HG03378 (cell line): ENCODE measurements around the gene AAK1.
"Not testable (repeated sequence)": the region's sequence is repeated elsewhere in the genome, so short reads cannot be mapped to it uniquely, and the experiment has no call there.

ENCODE experiments used
- ATAC-seq: cut with Tn5 transposase; IDR thresholded peaks from one replicate; pipeline ENCODE4 v1.9.1; 2021; ENCODE audit warnings: mild to moderate bottlenecking, moderate library complexity; ENCODE audit not compliant: unreplicated experiment

AAK1 gene

DNA sequence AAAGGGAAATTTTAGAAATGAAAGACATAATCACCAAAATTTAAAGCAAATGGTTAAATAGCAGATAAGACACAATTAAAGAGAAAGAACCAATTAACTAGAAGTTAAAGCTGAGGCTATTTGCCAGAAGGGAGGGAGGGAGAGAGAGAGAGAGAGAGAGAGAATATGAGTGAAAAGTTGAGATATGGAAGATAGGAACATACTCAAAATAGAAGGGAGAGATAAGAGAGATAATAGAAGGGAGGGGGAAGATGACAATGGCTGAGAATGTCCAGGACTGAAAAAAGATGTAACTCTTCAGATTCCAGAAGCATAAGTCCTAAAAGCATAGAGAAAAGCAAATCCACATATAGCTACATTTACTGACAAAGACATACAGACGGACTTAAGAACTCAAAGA is 17.1 kb upstream of the AAK1 start:
- ATAC-seq = no peak

GRCh38 chr2:69659941-69660483 is 16.5 kb upstream of the AAK1 start:
- no peak for ATAC-seq

GRCh38 chr2:69659349-69659748 is 15.8 kb upstream of the AAK1 start:
- ATAC-seq = no peak

GRCh38 chr2:69652206-69652605 is 8.7 kb upstream of the AAK1 start:
- no peak for ATAC-seq

DNA sequence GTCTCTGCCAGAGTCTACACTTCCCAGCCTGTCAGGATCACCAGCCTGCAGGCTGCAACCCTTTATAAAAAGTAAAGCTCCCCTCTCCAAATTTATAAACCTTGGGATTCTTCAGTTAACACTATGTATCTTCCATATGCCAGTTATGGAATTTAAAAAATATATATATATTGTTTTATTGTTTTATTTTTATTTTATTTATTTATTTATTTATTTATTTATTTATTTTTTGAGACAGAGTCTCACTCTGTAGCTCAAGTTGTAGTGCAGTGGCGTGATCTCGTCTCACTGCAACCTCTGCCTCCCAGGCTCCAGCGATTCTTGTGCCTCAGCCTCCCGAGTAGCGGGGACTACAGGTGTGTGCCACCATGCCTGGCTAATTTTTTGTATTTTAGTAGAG is 3.7 kb upstream of the AAK1 start:
- not testable (repeated sequence) for ATAC-seq

GRCh38 chr2:69646714-69647113 is 3.2 kb upstream of the AAK1 start:
- no peak for ATAC-seq

- ATAC-seq = no peak
These were observed 2.4 kb upstream of the AAK1 start for GRCh38 chr2:69645921-69646320.

- no peak for ATAC-seq
These were observed 1.5 kb upstream of the AAK1 start for GRCh38 chr2:69645031-69645431.

- ATAC-seq = no peak
These were observed 1.0 kb upstream of the AAK1 start for GRCh38 chr2:69644506-69644979.

DNA sequence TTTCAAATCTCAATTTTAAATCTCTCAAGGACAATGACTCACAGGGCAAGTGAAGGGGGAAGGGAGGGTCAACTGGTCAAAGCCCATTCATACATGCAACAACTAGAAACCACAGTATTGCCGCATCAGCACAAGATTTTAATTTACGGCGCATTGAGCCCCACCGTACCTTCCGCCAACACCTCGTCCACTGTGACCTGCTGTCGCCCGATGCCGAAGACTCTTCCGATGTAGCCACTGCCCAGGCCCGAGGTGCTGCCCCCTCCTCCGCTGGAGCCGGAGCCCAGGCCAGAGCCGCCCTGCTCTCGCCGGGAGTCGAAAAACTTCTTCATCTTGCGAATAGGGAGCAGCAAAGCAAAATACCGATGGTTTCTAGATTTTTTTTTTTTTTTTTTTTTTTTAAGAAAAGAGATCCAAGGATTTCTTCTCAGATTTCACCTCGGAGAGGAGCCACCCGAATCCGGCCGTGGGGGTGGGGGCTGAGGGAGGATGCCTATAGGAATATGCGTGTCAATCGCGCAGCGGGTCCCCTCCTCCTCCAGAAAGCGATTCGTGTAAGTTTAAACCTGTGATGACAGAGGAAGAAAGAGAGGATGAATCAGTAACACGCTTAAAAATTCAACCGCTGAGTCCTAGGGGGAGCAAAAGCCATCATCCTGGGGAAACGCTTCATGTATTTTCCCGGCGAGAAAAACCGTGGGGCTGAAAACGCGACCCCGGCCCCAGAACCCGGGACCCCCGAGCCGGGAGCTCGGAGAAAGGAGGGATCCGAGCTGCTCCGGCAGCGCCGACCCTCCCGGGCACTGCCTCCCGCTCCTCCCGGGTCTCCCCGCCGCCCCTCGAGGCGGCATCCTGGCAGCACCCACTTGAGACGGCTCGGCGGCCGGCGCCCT is 584 bp downstream of the AAK1 start:
- no peak for ATAC-seq

DNA sequence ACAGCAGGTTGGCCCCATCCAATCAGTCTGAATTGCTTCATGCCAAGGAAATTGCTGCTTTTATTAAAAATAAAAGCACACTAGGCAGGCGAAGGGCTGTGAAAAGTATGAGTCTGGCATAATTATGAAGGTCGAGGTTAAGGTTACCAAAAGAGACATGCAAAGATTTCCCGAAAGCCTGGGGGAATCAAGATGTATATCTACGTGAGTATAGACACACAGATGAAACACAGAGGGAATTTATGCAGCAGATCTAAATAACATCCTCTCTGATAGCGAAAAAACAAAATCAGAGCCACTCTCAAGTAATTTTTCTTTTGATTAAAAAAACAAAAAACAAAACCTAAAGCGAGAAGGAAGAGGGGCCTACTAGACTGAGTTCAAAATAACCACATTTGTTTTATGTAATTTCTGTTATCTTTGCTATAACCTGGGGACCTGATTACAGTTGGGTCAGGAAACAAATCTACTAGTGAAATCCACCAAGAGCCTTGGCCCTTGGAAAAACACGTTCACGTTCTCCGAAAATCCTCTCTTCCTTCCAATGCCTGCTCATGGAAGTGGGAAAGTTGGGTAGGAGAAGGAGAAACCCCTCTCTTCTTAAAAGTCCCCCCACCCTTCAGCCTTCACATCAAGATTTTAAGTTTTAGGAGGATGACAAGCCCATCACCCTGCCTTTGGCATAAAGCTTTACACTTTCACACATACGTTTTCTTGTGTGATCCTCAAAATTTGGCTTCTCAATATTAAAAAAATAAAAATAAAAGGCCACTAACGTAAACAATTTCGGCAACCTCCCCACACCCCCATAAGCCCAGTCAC is 1.4 kb downstream of the AAK1 start:
- ATAC-seq = no peak

DNA sequence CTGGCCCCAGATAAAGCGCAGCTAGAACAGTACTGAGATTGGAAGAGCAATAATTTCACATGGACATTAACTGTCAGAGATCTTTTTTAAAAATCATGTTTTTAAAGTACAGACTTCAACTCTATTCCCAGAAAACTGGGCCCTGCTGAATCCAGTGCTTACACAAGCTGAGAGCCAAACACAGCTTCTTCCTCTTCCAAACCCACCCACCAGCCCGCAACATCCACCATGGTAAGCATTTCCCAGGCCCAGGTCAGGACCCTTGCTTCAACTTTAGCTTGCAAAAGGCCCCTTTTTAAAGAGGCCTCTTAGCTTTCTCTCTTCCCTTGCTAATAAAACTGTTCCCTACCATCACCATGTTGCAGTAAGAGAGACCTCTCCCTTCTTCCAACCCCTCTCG is 2.1 kb downstream of the AAK1 start:
- ATAC-seq = no peak

DNA sequence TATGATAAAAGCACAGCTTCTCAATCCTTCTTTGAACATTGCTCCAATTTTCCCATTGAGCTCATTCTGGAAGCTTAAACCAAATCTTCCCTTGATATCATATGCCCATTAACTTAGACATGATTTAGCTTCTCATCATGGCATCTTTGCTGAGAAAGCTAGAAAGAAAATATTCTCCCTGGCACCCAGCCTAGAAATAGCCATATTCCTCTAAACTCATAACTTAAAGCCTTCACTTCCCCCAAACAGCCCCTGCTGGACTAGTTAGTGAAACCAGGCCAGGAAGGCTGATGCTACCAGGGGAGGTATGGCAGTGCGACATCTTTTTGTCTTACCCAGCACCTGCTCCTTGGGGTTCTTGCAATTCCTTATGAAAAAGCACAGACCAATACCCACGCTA is 4.3 kb downstream of the AAK1 start:
- ATAC-seq = no peak

- no peak for ATAC-seq
These were observed 4.9 kb downstream of the AAK1 start for GRCh38 chr2:69638630-69639029.

DNA sequence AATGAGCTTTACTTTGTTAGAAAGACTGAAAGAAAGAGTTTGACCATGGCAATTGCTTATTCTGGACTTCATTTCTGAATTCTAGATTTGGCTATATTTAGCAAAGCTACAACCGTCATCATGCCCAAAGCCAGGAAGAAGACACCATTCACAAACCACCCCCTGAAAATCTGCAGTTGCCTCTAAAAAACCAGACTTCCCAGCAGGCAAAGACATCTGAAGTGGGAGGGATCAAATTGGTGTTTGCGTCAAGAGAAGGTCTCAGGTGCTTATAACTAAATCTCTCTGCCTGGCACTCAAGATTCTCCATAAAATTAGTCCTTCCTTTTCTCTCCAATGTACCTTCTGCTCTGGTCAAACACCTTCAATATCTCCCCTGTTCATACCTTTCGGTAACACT is 5.6 kb downstream of the AAK1 start:
- ATAC-seq = no peak

DNA sequence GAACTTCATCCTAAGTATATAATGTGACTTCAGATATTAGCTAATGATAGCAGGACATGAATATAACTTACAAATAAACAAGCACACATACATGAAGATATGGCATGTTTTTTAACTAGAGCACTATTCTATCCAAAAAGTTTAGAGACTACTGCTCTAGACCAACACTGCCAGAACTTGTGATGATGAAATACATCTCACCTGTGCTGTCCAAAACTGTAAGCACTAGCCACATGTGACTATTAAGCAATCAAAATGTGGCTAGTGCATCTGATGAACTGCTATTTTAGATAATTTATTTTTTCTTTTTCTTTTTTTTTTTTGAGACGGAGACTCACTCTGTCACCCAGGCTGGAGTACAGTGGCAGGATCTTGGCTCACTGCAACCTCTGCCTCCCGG is 7.1 kb downstream of the AAK1 start:
- no peak for ATAC-seq

DNA sequence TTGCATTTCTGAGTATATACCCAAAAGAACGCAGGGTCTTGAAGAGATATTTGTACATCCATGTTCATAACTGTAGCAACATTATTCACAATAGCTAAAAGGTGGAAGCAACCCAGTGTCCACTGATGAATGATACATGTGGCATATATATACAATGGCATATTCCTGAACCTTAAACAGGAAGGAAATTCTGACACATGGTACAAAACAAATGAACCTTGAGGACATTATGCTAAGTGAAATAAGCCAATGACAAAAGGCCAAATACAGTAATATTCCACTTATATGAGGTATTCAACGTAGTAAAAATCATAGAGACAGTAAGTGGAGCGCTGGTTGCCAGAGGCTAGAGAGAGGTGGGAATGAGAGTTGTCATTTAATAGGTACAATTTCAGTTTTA is 8.1 kb downstream of the AAK1 start:
- ATAC-seq = no peak

GRCh38 chr2:69634196-69634821 is 9.2 kb downstream of the AAK1 start:
- ATAC-seq = no peak

DNA sequence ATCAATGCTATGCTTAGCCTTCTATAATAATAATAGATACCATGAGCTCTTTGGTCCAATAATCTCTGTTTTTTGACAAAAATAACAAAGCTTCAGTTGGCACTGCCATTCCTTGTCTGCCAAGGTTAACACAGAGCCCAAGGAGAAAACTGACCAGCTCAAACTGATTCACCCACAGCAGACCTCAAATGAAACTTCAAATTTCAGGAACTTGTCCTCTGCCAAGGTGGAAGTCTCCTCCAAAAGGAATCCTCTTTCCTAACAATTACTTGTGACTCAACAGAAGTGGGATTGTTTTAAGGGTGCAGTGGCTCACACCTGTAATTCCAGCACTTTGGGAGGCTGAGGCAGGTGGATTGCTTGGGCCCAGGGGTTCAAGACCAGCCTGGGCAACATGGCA is 12.1 kb downstream of the AAK1 start:
- ATAC-seq = no peak

- no peak for ATAC-seq
These were observed 13.5 kb downstream of the AAK1 start for GRCh38 chr2:69629921-69630608.
